Measurements from ENCODE around the gene MUC3A.

- TF ChIP-seq CTCF (IDR thresholded peaks at IDR 0.05; ENCODE audit: borderline replicate concordance, extremely low read depth, low read length, poor library complexity, severe bottlenecking): no peak
- TF ChIP-seq EZH2 (IDR thresholded peaks at IDR 0.05; ENCODE audit: borderline replicate concordance, low read depth, low read length, severe bottlenecking): no peak
Measured at GRCh38 chr7:100965045-100965722, 15.8 kb downstream of the MUC3A start.

Data from DND-41 (cell line).